Fibroblast of skin of left biceps (primary cell): ENCODE data around the gene ABCC10.
"Not testable (repeated sequence)": the region's sequence is repeated elsewhere in the genome, so short reads cannot be mapped to it uniquely, and the experiment has no call there.

Experiments
- DNase-seq, 2 experiments: peaks; one replicate each; pipeline ENCODE4 v3.0.0-alpha.2; 2013; ENCODE audit warnings: low read depth in 2 of 2

Gene ABCC10

DNA sequence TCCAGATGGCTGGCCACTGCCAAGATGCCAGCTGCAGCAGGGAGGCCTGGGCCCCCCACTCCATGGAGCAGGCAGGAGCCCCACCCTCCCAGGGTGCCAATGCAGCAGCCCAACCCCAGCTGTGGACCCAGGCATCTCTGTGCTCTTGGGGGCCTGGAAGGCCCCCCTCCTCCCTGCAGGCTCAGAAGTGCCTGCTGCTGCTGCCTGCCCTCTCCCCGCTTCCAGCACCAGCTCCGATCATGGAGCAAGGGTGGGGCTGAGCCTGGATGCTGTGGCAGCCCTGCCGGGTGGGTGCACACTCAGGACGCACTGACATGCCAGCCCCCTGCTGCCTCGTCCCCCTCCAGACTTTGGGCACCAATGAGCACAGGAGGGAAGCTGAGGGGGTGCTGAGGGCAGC is 14.8 kb upstream of the ABCC10 start:
- no peak for DNase-seq

DNA sequence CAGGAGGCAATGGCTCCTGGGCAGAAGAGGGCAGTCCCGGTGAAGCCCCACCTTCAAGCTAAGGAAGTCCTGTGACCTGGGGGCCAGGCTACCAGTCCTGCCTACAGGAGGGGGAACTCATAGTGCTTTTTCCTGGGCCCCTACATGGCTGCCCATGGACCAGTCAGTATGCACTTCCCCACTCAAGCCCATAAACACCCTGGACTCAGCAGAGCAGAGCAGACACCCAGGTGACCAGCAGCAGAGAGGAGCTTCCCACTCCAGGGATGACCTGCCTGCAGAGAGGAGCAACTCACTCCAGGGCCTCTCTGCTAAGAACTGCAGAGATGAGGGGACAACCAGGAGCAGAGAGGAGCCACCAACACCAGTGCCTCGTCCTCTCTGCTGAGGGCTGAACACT is 14.3 kb upstream of the ABCC10 start:
- no peak for DNase-seq

DNA sequence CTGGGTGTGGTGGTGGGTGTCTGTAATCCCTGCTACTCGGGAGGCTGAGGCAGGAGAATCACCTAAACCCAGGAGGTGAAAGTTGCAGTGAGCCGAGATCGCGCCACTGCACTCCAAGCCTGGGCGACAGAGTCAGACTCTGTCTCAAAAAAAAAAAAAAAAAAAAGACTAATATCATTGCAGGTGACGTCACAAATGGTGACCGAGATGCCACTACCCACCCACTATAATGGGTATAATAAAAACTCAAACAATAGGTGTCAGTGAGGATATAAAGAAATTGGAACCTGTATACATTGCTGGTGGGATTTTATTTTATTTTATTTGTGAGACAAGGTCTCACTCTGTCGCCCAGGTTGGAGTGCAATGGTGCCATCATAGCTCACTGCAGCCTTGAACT is 12.1 kb upstream of the ABCC10 start:
- not testable (repeated sequence) for DNase-seq

DNA sequence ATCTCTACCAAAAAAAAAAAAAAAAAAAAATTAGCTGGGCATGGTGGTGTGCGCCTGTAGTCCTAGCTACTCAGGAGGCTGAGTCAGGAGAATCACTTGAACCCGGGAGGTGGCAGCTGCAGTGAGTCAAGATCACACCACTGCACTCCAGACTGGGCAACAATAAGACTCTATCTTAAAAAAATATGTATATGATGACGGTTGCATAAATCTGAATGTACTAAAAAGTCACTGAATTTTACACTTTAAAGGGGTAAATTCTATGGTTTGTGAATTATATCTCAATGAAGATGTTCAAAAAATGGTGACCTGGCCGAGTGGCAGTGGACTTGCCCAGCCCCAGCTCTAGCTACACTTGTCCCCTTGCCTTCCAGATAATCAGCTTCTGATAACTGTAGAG is 10.4 kb upstream of the ABCC10 start:
- no peak for DNase-seq

DNA sequence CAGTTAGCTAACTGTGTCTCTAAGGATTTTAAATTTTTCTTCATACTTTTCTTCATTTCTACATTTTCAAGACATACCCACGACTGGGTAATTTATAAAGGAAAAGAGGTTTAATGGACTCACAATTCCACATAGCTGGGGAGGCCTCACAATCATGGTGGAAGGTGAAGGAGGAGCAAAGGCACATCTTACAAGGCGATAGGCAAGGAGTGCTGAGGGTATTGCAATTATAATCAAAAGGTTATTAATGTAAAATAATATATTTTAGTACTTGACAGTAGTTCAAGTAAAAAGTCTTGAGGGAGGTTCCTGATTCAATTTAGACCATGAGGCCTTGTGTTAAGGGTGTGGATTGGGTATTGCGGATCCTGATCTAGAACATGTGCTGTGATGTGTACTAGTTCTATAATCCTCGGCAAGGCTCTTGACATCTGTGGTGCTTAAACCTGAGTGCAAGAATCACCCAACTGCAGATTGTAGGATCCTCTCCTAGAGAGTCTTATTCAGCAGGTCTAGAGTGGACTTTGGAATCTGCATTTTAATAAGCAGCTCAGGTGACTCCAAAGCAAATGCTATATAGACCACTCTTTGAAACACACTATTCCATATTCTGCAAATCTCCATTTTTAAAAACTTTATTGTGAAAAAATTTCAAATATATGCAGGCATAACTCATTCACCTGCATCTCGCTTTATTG is 7.2 kb upstream of the ABCC10 start:
- no peak for DNase-seq

DNA sequence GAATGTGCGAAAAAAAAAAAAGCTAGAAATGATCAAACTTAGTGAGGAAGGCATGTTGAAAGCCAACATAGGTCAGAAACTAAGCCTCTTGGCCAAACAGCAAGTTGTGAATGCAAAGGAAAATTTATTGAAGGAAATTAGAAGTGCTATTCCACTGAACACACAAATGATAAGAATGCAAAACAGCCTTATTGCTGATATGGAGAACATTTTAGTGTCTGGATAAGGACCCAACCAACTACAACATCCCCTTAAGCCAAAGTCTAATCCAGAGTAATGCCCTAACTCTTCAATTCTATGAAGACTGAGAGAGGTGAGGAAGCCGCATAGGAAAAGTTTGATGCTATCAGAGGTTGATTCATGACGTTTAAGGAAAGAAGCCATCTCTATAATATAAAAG is 5.5 kb upstream of the ABCC10 start:
- no peak for DNase-seq

DNA sequence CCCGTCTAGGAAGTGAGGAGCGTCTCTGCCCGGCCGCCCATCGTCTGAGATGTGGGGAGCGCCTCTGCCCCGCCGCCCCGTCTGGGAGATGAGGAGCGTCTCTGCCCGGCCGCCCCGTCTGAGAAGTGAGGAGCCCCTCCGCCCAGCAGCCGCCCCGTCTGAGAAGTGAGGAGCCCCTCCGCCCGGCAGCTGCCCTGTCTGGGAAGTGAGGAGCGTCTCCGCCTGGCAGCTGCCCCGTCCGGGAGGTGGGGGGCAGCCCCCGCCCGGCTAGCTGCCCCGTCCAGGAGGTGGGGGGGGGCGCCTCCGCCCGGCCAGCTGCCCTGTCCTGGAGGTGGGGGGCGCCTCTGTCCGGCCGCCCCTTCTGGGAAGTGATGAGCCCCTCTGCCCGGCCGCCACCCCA is 2.3 kb upstream of the ABCC10 start:
- DNase-seq = not testable (repeated sequence)

DNA sequence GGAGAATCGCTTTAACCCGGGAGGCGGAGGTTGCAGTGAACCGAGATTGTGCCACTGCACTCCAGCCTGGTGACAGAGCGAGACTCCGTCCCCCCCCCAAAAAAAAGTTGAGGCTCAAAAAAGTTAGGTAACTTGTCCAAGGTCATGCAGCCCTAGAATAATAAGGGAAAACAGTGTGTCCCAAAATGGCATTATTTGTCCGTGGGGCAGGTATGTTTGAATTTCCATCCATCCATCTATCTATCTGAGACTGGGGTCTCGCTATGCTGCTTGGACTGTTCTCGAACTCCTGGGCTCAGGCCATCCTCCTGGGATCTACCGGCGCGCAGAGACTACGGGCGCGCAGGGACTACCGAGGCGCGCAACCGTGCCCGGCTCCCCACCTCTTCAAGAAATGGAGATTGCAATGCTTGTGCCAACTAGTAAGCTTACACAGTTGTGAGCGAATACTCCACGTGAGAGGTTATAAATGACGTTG is 374 bp upstream of the ABCC10 start:
- DNase-seq = no peak

DNA sequence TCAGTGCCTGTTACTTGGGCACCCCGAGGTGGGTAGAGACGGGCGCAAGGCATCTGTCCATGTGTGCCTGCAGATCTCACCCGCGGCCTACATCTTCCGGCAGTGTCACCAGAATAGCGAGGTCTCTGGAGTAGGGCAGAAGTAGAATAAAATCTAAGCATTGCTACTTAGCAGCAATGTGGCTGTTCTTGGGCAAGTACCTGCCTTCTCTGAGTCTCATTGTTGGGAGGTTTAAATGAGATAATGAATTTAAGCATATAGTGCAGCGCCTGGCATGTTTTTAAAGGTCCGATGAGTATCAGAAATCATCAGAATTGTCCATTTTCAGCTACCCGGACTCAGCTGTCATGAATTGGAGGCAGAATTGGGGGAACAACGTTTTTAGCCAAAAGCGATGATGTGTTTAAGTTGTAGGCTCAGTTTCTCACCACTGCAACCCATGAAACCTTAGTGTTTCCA is 800 bp downstream of the ABCC10 start:
- DNase-seq = no peak

DNA sequence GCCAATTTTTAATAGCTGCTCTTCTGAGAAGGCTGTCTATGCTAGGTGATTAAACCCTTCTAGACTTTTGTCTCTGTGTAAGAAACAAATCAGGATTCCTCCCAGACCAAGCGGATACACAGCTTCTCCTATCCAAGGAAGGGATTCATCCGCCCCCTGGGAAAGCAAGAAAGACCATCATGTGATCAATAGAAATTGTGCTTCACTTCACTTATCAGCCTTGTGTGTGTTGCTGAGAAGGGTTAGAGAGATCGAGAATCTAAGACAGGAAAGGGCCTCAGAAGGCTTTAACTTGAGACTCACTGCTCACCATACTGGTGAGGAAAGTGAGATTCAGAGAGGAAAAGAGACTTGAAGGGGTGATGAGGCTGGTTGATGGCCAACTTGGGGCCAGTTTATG is 1.5 kb downstream of the ABCC10 start:
- no peak for DNase-seq

DNA sequence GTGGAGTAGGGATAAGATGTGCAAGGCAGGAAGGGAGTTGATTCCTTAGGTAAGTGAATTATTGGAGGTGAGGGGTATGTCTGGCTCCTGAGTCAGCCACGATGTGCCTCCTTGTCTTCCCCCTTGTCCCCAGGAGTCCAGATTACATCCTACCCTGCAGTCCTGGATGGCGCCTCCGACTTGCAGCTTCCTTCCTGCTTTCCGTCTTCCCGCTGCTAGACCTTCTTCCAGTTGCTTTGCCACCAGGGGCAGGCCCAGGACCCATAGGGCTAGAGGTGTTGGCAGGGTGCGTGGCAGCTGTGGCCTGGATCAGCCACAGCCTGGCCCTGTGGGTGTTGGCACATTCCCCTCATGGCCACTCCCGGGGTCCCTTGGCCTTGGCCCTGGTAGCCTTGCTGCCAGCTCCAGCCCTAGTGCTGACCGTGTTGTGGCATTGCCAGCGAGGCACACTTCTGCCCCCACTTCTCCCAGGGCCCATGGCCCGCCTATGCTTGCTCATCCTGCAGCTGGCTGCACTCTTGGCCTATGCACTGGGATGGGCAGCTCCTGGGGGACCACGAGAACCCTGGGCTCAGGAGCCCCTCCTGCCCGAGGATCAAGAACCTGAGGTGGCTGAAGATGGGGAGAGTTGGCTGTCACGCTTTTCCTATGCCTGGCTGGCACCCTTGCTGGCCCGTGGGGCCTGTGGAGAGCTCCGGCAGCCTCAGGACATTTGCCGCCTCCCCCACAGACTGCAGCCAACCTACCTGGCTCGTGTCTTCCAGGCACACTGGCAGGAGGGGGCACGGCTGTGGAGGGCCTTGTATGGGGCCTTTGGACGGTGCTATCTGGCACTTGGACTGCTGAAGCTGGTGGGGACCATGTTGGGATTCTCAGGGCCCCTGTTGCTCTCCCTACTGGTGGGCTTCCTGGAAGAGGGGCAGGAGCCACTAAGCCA is 4.9 kb downstream of the ABCC10 start:
- no peak for DNase-seq

DNA sequence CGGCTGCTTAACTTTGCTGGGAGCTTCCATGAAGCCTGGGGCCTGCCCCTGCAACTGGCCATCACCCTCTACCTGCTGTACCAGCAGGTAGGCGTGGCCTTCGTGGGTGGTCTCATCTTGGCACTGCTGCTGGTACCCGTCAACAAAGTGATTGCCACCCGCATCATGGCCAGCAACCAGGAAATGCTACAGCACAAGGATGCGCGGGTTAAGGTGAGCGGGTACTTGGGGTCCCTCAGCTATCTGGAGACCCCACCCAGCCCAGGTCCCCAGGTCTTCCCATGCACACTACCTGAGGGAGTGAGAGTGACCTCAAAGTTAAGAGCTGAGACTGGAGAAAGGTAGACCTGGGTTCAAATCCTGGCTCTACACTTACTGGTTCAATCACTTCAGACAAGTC is 5.8 kb downstream of the ABCC10 start:
- DNase-seq = no peak

DNA sequence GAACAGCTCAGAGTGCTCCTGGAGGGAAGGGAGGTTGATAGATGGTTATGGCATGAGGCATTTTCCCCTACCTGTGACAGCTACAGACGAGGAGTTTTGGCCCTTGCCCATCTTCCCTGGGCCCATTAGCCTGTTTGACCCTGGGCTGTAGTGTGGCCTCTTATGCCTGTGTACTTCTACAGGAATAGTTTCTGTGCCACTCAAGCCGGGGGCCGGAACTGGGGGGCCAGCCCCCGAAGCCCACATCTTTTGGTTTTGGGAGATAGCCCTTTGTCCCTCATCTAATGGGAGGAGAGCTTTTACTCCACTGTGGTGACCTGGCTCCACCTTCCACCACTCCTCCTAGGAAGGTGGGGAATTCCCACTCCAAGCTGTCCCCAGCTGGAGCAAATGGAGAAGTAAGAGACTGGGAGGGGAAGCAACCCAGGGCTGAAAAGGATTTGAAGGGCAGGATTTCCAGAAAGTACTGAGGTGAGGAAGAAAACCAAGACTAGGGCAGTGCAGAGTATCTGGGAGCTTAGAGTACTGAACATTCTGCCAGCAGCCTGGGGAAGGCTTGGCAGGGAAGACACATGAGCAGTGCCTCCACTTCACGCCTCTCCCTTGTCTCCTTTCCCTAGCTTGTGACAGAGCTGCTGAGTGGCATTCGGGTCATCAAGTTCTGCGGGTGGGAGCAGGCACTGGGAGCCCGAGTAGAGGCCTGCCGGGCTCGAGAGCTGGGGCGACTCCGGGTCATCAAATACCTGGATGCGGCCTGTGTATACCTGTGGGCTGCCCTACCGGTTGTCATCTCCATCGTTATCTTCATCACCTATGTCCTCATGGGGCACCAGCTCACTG is 6.9 kb downstream of the ABCC10 start:
- DNase-seq = no peak

DNA sequence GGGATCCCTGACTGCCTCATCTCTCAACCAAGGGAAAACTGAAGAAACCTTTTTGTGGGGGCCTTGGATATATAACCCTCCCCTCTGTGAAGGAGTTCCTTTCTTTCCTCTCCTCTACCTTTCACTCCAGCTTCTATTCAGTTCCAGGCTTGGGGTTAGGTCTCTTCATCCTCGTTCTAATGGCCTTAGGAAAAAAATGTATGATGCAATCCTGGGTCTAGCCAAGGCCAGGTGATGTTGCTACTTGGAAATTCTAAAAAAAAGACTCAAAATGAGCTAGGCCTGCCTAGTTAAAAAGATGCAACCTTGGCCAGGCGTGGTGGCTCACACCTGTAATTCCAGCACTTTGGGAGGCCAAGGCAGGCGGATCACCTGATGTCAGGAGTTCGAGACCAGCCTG is 7.6 kb downstream of the ABCC10 start:
- no peak for DNase-seq

DNA sequence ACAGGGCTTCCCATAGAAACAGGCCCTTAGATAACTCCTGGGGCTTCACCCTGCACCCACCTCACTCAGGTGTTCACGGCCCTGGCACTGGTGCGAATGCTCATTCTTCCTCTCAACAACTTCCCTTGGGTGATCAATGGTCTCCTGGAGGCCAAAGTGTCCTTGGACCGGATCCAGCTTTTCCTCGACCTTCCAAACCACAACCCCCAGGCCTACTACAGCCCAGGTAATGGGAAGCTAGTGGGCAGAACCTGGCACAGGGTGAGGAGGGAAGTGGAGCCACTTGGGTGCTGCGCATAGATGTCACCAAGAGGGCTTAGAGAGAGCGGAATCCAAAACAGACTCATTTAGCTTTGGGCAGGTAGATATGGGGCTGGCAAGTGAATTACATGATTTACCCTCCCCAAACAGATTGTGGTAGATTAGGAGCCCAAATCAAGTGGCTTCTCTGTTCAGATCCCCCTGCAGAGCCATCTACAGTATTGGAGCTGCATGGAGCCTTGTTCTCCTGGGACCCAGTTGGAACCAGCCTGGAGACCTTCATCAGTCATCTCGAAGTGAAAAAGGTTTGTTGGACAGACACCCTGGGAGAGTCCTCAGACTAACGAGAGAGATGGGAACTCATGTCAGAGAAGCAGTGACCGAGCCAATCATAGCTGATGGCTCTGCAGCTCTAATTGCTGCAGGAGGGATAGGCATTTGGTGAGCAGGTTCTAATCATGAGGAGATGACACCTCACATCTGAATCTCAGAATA is 8.5 kb downstream of the ABCC10 start:
- no peak for DNase-seq

DNA sequence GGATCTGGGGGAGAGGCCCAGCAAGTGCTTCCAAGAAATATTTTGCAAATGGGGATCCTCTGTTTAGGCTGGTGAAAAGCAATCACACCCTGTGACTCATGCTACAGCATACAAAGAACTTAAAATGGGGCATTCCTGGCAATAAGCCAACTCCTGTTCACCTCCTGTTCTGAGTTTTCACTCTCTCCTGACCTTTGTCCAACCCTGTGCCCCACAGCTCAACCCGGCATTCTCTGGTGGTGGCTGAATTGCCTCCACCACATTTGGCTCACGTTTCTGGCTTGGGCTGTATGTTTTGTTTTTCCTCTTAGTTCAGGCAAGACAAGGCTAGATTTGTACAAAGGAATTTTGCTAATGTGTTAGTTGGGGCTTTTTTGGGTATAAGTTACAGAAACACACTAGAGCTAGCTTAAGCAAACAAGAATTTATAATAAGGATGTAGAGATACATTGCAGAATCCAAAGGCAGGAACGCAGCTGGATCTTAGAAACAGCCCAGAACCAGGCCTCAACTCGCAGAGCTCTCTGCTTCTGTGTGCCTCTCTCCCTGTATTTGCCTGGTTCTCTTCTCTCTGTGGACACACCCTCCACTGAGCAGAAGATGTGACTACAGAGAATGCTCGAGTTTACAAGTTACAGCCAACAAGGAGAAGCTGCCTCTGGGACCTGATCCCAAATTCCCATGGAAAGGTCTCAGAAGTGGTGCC is 9.4 kb downstream of the ABCC10 start:
- DNase-seq = peak; percentile 31 to 32

DNA sequence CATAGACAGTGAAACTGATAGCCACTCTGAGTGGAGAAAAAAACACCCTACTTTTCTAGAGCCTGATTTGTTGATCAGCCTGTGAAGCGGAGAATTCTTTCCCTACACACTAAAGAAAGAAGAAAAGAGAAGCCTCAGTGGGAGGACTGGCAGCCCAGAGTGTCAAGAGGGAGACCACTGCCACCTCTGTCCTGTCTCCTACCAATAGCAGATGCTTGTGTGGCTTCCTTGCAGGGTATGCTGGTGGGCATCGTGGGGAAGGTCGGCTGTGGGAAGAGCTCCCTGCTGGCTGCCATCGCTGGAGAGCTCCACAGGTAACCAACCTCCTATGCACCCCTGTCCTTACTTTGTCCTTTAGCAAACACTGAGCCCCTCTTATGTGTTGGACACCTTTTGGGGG is 10.4 kb downstream of the ABCC10 start:
- DNase-seq = no peak

DNA sequence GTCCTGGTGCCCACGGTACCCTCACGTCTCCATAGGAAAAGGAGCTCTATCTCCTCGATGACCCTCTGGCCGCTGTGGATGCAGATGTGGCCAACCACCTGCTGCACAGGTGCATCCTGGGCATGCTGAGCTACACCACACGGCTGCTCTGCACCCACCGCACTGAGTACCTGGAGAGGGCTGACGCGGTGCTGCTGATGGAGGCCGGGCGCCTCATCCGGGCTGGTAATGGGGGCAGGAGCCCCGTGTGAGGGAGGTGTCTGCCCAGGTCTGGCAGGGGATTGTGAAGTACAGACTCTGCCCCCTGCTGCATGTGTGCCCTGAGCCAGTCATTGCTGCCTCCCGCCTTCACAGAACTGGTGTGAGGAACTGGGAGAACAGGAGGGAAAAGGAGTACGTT is 15.6 kb downstream of the ABCC10 start:
- no peak for DNase-seq

DNA sequence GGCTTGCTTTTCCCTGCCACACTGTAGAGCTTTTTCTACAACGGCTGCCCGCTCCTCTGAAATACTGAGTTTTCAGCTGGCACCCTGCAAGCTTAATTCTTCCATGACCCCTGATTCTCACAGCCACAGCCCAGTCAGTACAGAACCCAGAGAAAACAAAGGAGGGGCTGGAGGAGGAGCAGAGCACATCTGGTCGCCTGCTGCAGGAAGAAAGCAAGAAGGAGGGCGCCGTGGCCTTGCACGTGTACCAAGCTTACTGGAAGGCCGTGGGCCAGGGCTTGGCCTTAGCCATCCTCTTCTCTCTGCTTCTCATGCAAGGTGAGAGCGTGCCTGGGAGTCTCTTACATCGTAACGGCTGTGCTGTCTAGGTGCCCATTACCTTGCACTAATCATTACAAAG is 16.7 kb downstream of the ABCC10 start:
- no peak for DNase-seq

DNA sequence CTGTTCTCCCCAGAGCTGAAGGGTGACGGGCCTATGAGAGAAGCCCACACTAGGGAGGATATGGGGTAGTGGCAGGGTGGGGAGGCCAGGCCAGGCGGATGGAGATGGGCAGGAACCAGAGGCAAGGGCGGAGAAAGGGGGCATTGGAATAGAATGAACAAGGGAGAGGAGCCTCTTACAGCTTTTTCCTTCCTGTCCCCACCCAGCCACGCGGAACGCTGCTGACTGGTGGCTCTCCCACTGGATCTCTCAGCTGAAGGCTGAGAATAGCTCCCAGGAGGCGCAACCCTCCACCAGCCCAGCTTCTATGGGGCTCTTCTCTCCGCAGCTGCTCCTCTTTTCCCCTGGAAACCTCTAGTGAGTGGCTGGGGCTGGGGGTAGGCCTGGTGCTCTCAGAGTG is 17.2 kb downstream of the ABCC10 start:
- no peak for DNase-seq

DNA sequence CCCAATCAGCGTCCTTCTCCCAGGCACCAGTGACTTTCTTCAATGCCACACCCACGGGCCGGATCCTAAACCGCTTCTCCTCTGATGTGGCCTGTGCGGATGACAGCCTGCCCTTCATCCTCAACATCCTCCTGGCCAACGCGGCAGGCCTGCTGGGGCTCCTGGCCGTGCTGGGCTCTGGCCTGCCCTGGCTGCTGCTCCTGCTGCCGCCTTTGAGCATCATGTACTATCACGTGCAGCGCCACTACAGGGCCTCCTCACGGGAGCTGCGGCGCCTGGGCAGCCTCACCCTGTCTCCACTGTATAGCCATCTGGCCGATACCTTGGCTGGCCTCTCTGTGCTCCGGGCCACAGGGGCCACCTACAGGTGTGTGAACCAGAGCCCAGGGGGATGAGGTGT is 18.2 kb downstream of the ABCC10 start:
- no peak for DNase-seq
